GM21528 (cell line): ENCODE data around the gene INPP5A.
"Not testable (repeated sequence)": the region's sequence is repeated elsewhere in the genome, so short reads cannot be mapped to it uniquely, and the experiment has no call there.

Experiments used
- ATAC-seq: cut with Tn5 transposase; IDR thresholded peaks from one replicate; pipeline ENCODE4 v1.9.1; 2021; ENCODE audit warnings: mild to moderate bottlenecking, moderate library complexity; ENCODE audit not compliant: unreplicated experiment, low FRiP score

INPP5A gene, protein sequence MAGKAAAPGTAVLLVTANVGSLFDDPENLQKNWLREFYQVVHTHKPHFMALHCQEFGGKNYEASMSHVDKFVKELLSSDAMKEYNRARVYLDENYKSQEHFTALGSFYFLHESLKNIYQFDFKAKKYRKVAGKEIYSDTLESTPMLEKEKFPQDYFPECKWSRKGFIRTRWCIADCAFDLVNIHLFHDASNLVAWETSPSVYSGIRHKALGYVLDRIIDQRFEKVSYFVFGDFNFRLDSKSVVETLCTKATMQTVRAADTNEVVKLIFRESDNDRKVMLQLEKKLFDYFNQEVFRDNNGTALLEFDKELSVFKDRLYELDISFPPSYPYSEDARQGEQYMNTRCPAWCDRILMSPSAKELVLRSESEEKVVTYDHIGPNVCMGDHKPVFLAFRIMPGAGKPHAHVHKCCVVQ

DNA sequence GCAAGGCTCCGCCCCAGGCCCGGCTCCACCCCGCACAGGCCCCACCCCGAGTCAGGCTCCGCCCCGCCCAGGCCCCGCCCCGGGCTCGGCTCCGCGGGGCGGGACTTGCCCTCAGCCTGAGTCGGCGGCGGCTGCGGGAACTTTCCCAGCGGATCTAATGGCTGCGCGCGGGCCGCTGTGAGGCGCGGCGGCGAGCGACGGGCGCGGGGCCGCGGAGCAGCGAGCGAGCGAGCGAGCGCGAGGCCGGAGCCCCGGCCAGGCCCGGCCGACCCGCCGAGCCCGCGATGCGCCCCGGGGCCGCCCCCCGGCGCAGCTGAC, at the start of gene INPP5A:
INPP5A (plus strand) TSS at position 104 of the 318 bp plus-strand sequence. CDS start 310 bp downstream, outside the sequence.
- no peak for ATAC-seq

DNA sequence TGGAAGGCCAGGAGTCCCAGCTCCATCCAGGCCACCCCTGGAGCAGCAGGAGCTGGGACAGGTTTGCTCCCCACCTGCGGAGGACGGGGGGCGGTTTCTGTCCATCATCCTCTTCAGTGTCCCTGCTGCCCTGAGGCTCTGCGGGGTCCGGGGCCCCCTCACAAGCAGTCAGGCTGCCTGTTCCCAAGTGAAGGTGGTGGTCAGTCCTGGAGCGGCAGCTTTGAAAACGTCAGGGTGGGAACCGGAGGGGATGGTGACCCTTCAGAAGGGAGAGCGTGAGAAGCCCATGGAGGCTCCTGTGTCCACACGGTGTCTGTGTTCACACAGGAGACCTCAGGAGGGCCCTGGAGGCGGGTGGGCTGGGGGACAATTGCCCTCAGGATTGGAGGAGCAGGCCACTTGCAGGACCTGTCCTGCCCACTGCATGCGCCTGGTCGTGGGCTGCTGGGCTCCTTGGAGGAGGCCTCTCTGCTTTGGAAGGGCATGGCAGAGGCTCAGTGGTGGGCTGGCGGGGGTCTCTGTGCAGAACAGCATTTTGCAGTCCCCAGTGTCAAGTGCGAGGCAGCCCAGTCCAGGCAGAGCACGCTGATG, 49.3 kb upstream of the INPP5A start:
- ATAC-seq: no peak

DNA sequence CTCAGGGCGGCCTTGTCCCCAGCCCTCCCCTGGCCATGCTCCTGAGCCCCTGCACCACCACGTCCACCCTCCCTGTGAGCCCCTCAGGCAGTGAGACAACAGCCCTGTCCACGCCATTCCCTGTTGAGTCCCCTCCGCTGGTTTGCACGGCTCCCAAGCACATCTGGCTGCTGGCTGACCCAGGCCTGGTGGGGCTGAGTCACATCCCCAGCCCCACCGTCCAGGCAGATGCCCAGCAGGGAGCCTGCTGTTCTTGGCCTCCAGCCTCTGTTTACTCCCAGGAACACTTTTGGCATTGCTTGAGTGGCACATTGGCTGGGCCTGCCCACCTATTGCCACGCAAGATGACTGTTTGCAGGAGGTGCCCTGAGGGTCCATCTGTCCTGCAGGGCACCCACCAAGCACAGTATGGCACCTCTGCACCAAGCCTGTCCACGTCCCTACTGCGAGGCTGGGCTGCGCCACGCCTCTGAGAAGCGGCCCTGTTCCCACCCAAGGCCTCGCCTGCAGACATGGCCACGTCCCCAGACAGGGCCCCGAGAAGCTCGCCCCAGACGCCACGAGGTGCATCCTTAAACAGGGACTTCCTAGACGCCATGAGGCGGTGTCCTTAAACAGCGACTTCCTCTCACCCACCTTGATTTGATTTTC, 48.4 kb upstream of the INPP5A start:
- ATAC-seq: no peak

DNA sequence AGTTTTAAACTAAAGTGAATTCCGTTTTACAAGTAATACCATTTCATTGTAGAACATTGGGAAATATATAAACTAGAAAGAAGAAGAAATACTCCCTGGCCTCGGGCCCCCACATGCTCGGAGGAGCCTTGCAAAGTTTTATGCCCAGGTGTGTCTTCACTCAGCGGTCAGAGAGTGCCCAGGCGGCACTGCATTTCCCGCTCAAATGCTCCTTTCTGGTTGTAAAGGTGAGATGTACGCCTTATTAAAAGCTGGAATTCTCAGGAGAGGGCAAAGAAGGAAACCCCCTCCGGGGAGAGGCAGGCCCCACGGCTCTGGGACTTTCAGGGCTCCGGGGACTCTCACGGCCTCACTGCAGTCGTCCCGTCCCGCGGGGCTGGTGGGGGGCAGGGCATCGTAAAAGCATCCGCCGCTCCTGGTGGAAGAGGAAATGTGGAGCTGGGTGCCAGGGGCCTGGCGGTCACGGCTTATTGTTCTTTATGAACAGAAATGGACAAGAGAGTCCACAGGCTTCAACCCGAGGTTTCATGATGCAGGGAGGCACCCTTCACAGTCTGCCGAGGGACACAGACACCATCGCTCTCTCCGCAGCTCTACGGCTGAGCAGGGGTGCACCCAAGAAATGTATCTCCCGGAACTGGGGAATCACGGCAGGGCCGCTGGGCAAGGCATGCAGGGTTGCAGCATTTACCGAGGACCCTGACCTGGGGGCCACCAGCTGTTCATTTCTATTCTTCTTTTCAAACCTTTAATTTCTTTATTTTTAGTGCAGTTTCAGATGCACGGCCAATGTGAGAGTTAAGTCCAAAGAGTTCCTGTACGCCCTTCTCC, 47.7 kb upstream of the INPP5A start:
- no peak for ATAC-seq

DNA sequence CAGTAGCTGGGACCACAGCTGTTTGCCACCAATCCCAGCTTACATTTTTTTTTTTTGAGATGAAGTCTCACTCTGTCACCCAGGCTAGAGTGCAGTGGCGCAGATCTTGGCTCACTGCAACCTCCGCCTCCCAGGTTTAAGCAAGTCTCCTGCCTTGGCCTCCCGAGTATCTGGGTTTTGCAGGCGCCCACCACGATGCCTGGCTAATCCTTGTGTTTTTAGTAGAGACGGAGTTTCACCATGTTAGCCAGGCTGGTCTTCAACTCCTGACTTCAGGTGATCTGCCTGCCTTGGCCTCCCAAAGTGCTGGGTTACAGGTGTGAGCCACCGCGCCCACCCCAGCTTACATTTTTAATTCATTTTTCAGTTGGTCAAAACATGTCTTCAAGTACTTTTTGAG, 46.1 kb upstream of the INPP5A start:
- ATAC-seq: not testable (repeated sequence)

DNA sequence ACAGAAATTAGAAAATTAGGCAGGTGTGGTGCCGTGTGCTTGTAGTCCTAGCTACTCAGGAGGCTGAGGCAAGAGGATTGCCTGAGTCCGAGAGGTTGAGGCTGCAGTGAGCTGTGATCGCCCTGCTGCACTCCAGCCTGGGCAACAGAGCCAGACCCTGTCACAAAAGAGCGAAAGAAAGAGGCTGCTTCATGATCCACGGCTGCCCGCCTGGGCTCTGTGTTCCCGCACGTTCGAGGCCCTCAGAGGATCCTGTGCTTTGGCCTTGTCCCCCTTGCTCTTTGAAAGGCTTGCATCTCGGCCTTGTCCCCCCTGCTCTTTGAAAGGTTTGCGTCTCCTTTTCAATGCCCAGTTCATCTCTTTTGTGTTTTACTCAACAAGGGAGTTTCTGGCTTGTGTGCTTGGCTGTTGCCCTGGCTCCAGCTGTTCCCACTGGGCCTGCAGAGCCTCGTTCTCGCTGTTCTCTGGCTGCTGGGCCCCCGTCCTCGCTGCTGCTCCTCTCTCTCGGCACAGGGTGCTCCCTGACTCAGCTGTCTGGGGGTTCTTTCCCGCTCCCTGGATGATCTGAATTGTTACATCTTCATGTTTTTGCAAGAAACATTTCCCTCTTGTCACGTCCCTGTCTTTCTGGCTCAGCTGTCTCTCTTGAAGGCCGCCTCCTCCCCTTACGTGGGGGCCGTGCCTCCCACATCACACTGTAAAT, 45.1 kb upstream of the INPP5A start:
- ATAC-seq: no peak

DNA sequence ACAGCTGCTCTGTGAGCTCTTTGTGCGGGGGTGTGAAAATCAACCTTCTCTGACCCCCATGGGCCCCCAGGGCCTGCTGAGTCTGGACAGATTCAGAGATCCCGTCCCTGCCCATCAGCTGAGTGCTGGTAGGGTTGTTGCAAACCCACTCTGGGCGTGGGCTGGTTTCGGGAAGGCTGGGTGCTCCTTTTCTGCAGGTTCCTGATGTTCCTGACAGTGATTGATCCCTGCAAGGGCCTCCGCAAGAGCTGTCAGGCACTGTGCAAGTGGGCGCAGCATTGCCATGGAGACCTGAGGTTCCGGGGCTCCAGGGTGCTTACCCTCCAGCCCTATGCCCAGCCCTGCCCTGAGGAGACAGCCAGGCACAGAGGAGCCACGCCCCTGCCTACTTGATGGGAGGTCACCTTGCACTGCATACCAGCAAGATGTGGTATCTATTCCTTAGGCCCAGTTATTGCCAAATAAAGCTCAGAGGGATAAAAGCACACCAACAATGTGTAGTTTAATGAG, 44.3 kb upstream of the INPP5A start:
- no peak for ATAC-seq

DNA sequence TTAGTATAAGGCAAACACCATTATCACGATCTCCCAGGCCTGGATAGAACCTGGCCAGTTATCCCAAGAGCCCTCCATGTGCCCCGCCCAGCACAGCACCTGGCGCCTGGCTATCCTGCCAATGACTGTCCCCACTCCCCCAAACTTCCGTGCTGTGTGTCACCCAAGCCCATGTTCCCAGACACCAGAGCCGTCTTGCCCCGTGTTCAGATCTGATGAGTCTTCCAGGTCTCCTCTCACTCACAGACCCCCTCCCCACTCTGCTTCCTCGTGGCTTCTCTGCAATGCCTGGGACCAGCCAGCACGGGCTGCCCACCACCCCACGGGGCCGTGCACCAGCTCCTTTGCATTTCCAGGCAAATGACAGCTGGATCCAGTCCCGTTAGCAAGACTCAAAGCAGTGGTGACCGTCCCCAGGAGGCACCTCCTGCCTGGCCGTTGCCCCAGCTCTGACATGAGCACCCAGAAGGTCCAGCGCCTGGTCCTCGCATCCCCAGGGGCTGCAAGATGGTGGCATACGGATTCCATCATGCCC, 43.8 kb upstream of the INPP5A start:
- ATAC-seq: no peak

DNA sequence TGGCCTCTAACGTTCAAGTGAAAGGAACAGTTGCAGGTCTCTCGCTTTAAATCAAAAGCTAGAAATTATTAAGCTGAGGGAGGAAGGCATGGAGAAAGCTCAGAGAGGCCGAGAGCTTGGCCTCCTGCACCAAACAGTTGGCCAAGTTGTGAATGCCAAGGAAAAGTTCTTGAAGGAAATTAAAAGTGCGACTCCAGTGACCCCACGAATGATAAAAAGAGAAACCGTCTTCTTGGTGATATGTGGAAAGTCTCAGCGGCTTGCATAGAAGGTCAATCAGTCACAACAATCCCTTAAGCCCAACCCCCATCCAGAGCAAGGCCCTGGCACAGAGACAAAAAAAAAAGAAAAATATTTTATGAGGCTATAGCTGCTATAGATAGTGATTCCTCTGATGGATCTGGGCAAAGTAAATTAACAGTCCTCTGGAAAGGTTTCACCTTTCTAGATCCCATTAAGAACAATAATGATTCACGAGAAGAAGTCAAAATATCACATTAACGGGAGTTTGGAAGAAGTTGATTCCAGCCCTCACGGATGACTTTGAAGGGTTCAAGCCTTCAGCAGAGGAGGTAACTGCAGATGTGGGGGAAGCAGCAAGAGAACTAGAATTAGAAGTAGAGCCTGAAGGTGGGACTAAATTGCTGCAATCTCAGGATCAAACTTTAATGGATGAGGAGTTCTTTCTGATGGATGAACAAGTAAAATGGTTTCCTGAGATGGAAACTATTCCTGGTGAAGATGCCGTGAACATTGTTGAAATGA, 42.5 kb upstream of the INPP5A start:
- ATAC-seq: no peak

DNA sequence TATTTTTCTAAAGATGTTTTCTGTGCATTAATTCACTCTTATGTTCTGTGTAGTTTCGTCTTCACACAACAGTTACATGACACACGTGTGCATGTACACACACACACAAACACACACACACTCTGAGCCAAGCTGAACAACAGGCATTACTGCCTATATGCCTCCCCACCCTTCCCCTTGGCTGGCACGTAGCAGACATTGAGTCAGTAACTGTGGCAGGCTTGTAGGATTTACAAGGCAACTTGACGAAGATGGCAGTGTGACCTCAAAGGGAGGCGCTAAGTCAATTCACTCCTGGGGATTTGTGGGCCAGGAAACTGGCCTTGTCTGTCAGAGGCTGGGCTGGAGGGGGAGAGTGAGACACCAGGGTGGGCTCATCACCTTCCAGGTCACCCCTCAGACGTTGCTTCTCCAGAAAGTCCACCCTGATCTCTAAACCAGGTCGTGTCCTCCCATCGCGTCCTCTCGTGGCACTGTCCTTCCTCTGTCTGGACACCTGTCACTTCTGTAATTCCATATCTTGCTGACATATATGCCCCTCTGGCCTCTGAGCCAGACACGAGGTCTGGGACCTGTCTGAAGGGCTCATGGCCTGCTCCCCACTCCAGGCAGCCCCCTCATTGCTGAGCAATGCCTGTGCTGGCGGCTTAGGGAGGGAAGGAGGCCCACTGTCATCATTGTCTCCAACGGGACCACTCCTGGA, 41.1 kb upstream of the INPP5A start:
- ATAC-seq: no peak

DNA sequence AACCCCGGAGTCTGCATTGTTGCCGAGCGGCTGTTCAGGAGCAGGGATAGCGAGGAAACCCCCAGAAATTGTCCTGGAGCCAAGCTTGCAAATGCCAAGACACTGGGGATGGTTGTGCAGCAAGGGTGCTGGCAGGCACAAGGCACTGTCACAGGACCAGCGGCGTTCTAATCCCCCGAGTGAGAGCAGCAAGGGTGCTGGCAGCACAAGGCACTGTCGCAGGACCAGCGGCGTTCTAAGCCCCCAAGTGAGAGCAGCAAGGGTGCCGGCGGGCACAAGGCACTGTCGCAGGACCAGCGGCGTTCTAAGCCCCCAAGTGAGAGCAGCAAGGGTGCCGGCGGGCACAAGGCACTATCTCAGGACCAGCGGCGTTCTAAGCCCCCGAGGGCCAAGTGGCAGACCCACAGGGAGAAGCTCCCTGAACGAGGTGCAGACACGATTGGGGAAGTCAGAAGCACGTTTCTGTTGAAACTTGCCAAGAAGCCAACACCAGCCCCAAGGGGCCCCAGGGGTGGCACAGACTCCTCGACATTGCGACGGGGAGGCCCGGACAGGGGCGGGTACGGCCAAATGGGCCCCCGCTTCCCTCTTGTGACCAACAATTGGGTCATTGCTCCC, 40.4 kb upstream of the INPP5A start:
- no peak for ATAC-seq

DNA sequence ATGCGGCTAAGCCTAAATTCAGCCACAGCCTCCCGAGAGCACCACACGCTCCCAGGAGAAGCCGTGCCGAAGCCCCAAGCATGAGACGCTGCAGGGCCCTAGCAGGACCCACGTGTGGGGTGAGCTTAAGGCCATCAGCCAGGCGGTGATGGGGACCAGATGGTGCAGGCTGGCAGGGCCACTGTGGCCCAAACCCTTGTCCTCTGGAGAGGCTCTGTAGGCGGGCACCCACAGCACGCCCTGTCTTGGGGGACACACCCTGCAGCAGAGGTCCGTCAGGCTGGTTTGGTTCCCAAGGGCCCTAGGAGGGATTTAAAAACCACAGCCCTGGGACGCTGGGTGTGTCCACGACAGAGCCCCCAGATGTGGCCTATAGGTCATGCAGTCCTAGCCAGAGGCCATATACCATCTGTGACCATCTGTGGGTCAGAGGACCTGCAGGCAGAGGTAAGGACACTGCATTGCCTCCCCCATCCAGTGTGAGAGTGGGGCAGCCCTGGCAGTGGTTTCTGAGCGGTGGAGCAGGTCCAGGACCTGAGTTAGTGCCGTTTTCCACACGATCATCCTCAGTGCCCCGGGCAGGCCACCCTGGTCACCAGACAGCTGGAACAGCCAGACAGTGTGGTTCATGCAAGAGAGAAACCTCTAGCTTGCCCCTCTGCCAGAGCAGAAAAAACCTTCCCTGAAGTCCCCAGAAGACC, 39.6 kb upstream of the INPP5A start:
- ATAC-seq: no peak

DNA sequence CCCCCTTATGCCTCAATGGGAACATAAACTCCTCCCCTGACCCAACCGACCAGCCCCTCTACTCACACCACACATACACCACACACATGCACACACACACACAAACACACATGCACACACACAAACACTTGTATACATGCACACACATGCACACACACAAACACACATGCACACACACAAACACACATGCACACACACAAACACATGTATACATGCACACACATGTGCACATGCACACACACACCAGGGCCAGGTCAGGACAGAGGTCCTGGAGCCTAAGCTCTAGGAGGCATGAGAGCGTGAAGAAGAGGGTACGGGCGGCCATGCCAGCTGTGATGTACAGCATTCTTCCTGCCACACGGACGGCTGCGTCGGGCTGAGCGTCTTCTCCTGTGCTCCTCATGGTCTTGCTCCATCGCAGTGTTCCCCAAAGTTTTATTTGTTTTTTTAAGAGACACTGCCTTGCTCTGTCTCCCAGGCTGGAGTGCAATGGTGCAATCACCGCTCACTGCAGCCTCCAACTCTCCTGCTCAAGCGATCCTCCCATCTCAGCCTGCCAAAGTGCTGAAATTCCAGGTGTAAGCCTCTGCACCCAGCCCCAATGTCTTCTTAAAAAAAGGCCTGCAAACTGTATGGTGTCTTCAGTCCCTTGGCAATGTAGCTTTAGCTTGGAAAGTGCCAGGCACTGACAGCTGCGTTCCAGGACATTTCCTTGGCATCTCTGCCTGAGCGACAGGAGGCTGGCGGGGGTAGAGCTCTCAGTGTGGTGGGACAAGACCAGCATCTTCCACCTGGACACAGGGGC, 38.8 kb upstream of the INPP5A start:
- no peak for ATAC-seq

DNA sequence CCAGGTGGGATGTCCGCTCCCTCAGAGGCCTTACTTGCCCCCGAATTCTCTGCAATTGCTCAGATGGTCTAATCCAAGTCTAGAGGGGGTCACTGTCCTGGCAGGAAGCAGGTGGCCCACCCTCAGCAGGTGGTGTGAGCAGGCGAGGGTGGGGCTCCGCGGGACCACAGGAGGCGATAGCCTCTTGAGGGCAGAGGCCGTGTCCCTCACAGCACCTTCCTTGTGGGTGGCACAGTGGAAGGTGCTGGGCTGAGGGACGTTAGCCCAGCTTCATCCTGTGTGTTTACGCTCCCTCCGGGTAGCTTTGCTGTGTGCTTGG, 38.3 kb upstream of the INPP5A start:
- no peak for ATAC-seq

DNA sequence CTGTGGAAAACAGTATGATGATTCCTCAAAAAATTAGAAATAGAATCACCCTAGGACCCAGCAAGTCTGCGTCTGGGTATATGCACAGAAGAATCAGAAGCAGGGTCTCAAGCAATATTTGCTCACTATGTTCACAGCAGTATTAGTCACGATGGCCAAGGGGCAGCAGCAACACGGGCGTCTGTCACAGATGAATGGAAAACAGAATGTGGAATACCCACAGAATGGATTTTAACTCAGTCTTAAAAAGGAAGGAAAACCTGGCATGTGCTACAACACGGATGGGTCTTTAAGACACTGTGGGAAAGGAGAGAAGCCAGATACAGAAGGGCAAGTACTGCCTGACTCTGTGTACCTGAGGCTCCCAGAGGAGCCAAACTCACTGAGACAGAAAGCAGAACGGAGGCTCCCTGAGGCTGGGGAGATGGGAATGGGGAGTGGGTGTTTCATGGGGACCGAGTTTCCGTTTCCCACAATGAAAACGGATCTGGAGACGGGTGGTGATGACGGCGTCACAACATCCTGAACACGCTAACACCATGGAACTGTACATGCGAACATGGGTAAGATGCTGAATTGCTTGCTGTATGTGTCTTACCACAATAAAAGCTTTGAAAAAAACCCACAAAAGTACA, 36.7 kb upstream of the INPP5A start:
- no peak for ATAC-seq

DNA sequence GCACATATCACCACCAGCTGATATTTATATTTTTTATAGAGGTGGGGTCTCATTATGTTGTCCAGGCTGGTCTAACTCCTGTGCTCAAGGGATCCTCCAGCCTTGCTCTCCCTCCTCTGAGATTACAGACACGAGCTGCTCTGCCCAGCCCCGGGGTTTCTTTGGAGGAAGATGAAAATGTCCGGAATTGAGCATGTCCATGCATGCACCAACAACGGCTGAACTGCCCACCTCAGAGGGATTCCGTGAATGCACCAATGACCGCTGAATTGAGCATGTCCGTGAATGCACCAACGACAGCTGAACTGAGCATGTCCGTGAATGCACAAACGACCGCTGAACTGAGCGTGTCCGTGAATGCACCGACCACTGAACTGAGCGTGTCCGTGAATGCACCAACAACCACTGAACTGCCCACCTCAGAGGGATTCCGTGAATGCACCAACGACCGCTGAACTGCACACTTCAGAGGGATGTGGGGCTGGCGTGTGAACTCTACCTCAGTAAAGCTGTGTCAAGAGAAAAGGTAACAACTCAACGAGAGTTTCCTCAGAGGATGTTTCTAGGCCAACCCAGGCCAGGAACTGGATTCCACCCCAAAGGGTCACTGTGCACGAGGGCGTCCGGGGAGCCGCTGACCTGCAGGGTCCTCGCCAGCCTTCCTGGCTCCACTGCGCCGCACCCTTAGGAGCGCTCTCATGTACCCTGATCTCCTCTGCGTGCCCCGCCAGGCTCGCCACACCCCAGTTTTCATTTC, 34.9 kb upstream of the INPP5A start:
- ATAC-seq: no peak
